HUES6 (cell line): ENCODE results near the gene STAB1.

Source experiments
- H3K27ac ChIP-seq: 2 replicates; pipeline ENCODE4 v1.7.0; 2013; ENCODE audit warnings: low read depth, mild to moderate bottlenecking, low read length, inconsistent platforms
- H3K27me3 ChIP-seq: 2 replicates; pipeline ENCODE4 v1.6.1; 2013; ENCODE audit warnings: low read length; ENCODE audit not compliant: control insufficient read depth, insufficient read depth
- H3K36me3 ChIP-seq: 2 replicates; pipeline ENCODE4 v1.6.1; 2013; ENCODE audit warnings: low read length; ENCODE audit not compliant: control insufficient read depth, insufficient read depth
- H3K4me1 ChIP-seq: 2 replicates; pipeline ENCODE4 v1.6.1; 2013; ENCODE audit warnings: low read length; ENCODE audit not compliant: control insufficient read depth, insufficient read depth
- H3K4me3 ChIP-seq: 2 replicates; pipeline ENCODE4 v1.5.1; 2013; ENCODE audit warnings: low read depth, low read length
- H3K9ac ChIP-seq: one replicate; pipeline ENCODE4 v1.6.1; 2013; ENCODE audit warnings: mild to moderate bottlenecking, low read length
- H3K9me3 ChIP-seq: 2 replicates; pipeline ENCODE4 v1.6.1; 2013; ENCODE audit warnings: low read depth, low read length; ENCODE audit not compliant: control insufficient read depth, insufficient read depth

Gene STAB1

DNA sequence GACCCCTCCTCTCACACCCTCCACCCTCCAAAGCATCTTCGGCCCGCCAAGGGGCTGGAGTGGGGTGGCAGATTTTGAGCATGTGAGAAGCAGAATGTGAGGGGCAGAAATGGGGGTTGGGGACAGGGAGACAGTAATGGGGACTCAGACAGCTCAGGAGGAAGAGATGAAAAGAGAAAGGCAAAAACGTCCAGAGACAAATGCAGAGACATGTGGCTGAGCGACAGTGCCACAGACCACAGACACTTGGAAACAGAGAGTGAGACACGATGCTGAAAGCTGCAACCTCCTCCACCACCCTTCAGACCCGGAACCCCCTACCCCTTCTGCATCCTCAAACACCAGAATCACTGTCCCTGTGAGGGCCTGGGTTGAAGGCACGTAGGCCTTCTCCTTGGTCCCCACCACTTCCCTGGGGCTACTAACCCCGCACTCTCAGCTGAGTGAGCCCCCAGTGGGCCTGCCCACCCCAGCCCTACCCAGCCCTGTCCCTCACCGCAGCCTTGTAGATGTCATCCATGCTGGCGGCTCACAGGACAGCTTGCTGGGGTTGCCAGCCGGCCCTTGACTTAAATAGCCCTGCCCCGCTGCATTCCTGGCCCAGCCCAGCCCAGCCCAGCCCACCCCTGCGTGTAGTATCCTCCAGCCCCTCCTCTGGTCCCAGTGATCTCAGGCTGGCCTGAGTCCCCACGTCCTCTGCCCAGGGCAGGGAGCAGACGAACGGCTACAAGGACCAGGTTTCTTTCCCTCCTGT, 41.5 kb upstream of the STAB1 start, which contains the start of gene TNNC1:
Gene TNNC1 (minus strand): TSS at position 546 of the 754 bp plus-strand sequence. CDS start 26 bp downstream, at position 520.
- H3K27me3 ChIP-seq = no peaks in the 10 kb centered on the region
- H3K36me3 ChIP-seq = peaks cover 15% of the 10 kb centered on the region
- H3K9ac ChIP-seq = peak within 1 kb of the TSS; percentile 41
- H3K4me3 ChIP-seq = peak within 1 kb of the TSS; percentile 29; the same call in 1 of the 2 replicates
- peaks cover 44% of the 10 kb centered on the region for H3K4me1 ChIP-seq
- H3K27ac ChIP-seq = no peak within 1 kb of the TSS
- no peaks in the 10 kb centered on the region for H3K9me3 ChIP-seq

- peaks cover 44% of the 10 kb centered on the region for H3K4me1 ChIP-seq
- H3K36me3 ChIP-seq = peaks cover 22% of the 10 kb centered on the region
- H3K27me3 ChIP-seq = no peaks in the 10 kb centered on the region
- H3K9me3 ChIP-seq = no peaks in the 10 kb centered on the region
- no peak overlapping the region for H3K4me3 ChIP-seq
- no peak overlapping the region for H3K27ac ChIP-seq
- no peak overlapping the region for H3K9ac ChIP-seq
These were observed 40.7 kb upstream of the STAB1 start for GRCh38 chr3:52454250-52454937.

GRCh38 chr3:52454938-52455282, 40.2 kb upstream of the STAB1 start:
- Histone ChIP-seq H3K9me3 (no peaks in the 10 kb centered on the region), H3K4me3 (peak overlapping the region; percentile 46), H3K27ac (no peak overlapping the region), H3K4me1 (peaks cover 41% of the 10 kb centered on the region), H3K36me3 (peaks cover 22% of the 10 kb centered on the region), H3K9ac (no peak overlapping the region), H3K27me3 (no peaks in the 10 kb centered on the region)

GRCh38 chr3:52455283-52456168, 39.6 kb upstream of the STAB1 start, which contains the start of gene NISCH:
TSS of gene NISCH (plus strand) at chr3:52455604. CDS start at chr3:52455642, 38 bp downstream.
- no peaks in the 10 kb centered on the region for H3K9me3 ChIP-seq
- no peaks in the 10 kb centered on the region for H3K27me3 ChIP-seq
- H3K27ac ChIP-seq = peak within 1 kb of the TSS; percentile 76; the same call in 1 of the 2 replicates
- H3K4me1 ChIP-seq = peaks cover 35% of the 10 kb centered on the region
- peaks cover 28% of the 10 kb centered on the region for H3K36me3 ChIP-seq
- peak within 1 kb of the TSS; percentile 75 for H3K4me3 ChIP-seq
- peak within 1 kb of the TSS; percentile 85 for H3K9ac ChIP-seq

GRCh38 chr3:52456169-52456799, 38.9 kb upstream of the STAB1 start:
- Histone ChIP-seq H3K9ac (peak overlapping the region; percentile 85), H3K9me3 (no peaks in the 10 kb centered on the region), H3K36me3 (peaks cover 36% of the 10 kb centered on the region), H3K27me3 (no peaks in the 10 kb centered on the region), H3K4me1 (peaks cover 35% of the 10 kb centered on the region), H3K27ac (0 out of 2 replicates have a peak overlapping the region, but pooled peaks have one; percentile 76), H3K4me3 (peak overlapping the region; percentile 75)

DNA sequence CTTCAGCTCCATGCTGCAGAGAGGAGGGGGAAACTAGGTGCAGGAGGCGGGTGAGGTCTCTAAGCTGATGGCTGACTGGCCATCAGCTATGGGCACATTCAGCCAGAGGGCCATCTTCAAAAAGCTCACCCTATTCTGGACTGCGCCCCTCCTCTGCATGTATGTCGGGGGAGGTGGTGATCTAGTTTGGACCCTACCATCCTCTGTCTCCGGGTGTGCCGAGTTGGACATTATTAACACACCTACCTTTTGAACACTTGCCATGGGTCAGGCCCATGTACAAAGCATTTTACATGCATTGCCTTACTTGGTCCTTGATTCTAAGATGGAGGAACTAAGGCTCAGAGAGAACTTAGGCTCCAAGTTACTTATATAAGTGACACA, 38.3 kb upstream of the STAB1 start:
- H3K27me3 ChIP-seq = no peaks in the 10 kb centered on the region
- peaks cover 37% of the 10 kb centered on the region for H3K36me3 ChIP-seq
- H3K9me3 ChIP-seq = no peaks in the 10 kb centered on the region
- peaks cover 35% of the 10 kb centered on the region for H3K4me1 ChIP-seq
- peak overlapping the region; percentile 85 for H3K9ac ChIP-seq
- H3K4me3 ChIP-seq = peak overlapping the region; percentile 75
- no peak overlapping the region for H3K27ac ChIP-seq

GRCh38 chr3:52458031-52458760, 36.9 kb upstream of the STAB1 start:
- Histone ChIP-seq H3K27me3 (no peaks in the 10 kb centered on the region), H3K27ac (no peak overlapping the region), H3K4me1 (peaks cover 27% of the 10 kb centered on the region), H3K9ac (no peak overlapping the region), H3K4me3 (no peak overlapping the region), H3K36me3 (peaks cover 48% of the 10 kb centered on the region), H3K9me3 (no peaks in the 10 kb centered on the region)

- Histone ChIP-seq H3K27ac (no peak overlapping the region), H3K4me1 (peaks cover 19% of the 10 kb centered on the region), H3K36me3 (peaks cover 52% of the 10 kb centered on the region), H3K9ac (no peak overlapping the region), H3K4me3 (no peak overlapping the region), H3K9me3 (no peaks in the 10 kb centered on the region), H3K27me3 (no peaks in the 10 kb centered on the region)
These were observed 36.2 kb upstream of the STAB1 start for GRCh38 chr3:52458770-52459545.

GRCh38 chr3:52461874-52462273, 33.3 kb upstream of the STAB1 start:
- H3K27ac ChIP-seq = no peak overlapping the region
- no peak overlapping the region for H3K9ac ChIP-seq
- H3K4me1 ChIP-seq = peaks cover 4% of the 10 kb centered on the region
- no peak overlapping the region for H3K4me3 ChIP-seq
- no peaks in the 10 kb centered on the region for H3K27me3 ChIP-seq
- H3K9me3 ChIP-seq = no peaks in the 10 kb centered on the region
- peaks cover 69% of the 10 kb centered on the region for H3K36me3 ChIP-seq
